GM12878 (cell line): ENCODE results near the gene TASOR2. TPM values are rescaled to one million over a fixed set of nuclear protein-coding genes. Genes with fewer than 3 reads are reported as not detected.

ENCODE experiments used
- ATF3 ChIP-seq: IDR thresholded peaks from 2 replicates; pipeline ENCODE4 v1.6.1; 2011; ENCODE audit warnings: low read depth, mild to moderate bottlenecking, low read length, moderate library complexity, borderline replicate concordance; ENCODE audit errors: extremely low read depth
- BACH1 ChIP-seq: fragments of 450-650 bp; IDR thresholded peaks from 2 replicates; pipeline ENCODE4 v1.6.1; 2017; ENCODE audit warnings: mild to moderate bottlenecking, borderline replicate concordance
- CBX5 ChIP-seq: sonication (generic); IDR thresholded peaks from 2 replicates; pipeline ENCODE4 v1.6.1; 2016; ENCODE audit warnings: low read depth, moderate library complexity, mild to moderate bottlenecking, inconsistent platforms
- IKZF1 ChIP-seq: fragments of 450-650 bp; conservative IDR thresholded peaks from 2 replicates; pipeline ENCODE4 v1.6.1; 2017; ENCODE audit warnings: antibody characterized with exemption, mild to moderate bottlenecking
- JUNB ChIP-seq: IDR thresholded peaks from 2 replicates; pipeline ENCODE4 v1.6.1; 2016; ENCODE audit warnings: antibody characterized with exemption, mild to moderate bottlenecking
- KAT2A ChIP-seq: conservative IDR thresholded peaks from 2 replicates; pipeline ENCODE4 v1.6.1; 2011; ENCODE audit warnings: low read depth, low read length; ENCODE audit not compliant: control insufficient read depth
- MEF2B ChIP-seq: fragments of 450-650 bp; IDR thresholded peaks from 2 replicates; pipeline ENCODE4 v1.6.1; 2018; ENCODE audit warnings: mild to moderate bottlenecking, moderate library complexity; ENCODE audit not compliant: partially characterized antibody, poor library complexity, severe bottlenecking
- NR2F1 ChIP-seq: fragments of 450-650 bp; conservative IDR thresholded peaks from 2 replicates; pipeline ENCODE4 v1.6.1; 2017; ENCODE audit warnings: mild to moderate bottlenecking
- POLR2AphosphoS2 ChIP-seq: IDR thresholded peaks from 2 replicates; pipeline ENCODE4 v1.6.1; 2011; ENCODE audit warnings: low read depth, mild to moderate bottlenecking, low read length, improper control_type of control experiment, moderate library complexity
- RBBP5 ChIP-seq: fragments of 200-600 bp; sonication (generic); conservative IDR thresholded peaks from 2 replicates; pipeline ENCODE4 v1.6.1; 2016
- ZBTB33 ChIP-seq: fragments of 450-650 bp; IDR thresholded peaks from 2 replicates; pipeline ENCODE4 v1.6.1; 2017; ENCODE audit warnings: mild to moderate bottlenecking
- ZBTB40 ChIP-seq: fragments of 450-650 bp; IDR thresholded peaks from 2 replicates; pipeline ENCODE4 v1.6.1; 2016; ENCODE audit warnings: mild to moderate bottlenecking, moderate library complexity, borderline replicate concordance
- polyA plus RNA-seq, 11 experiments: library from polyadenylated mRNA; depleted of rRNA in 4 of 11; unstranded in 6 of 11; stranded (reverse) in 5 of 11; fragments of >200 nt; fragmentation: Nextera tagmentation in 4 of 11; fragmentation: Illumina TruSeq in 1 of 11; extraction: Ambion mirVana in 4 of 11; extraction: Trizol in 1 of 11; gene quantifications; 1 replicate in 1 of 11; 2 replicates in 10 of 11; pipeline versions ENCODE4 v1.2.1 to v1.2.3, GENCODE V29; 2011 to 2016; ENCODE audit warnings: inconsistent platforms in 2 of 11, missing spikeins in 2 of 11, low read depth in 1 of 11
- total RNA-seq, 4 experiments: library from RNA; depleted of rRNA in 3 of 4; stranded (reverse); fragments of >200 nt in 3 of 4; fragmentation: Illumina TruSeq in 1 of 4; extraction: Trizol in 1 of 4; gene quantifications; 2 replicates each; pipeline versions ENCODE4 v1.2.1 to v1.2.3, GENCODE V29; 2013 to 2021
- TF ChIP-seq, protein P1 (sequence below): fragments of 450-650 bp; conservative IDR thresholded peaks from 2 replicates; pipeline ENCODE4 v1.6.1; 2017; ENCODE audit warnings: mild to moderate bottlenecking, moderate library complexity
- TF ChIP-seq, protein P2 (sequence below), 3 experiments: IDR thresholded peaks in 2 of 3; conservative IDR thresholded peaks in 1 of 3; 2 replicates each; pipeline ENCODE4 v1.5.1; 2011; ENCODE audit warnings: low read depth in 3 of 3, low read length in 3 of 3, mild to moderate bottlenecking in 3 of 3, control low read depth in 2 of 3, moderate library complexity in 2 of 3, inconsistent platforms in 1 of 3, mixed read lengths in 1 of 3; ENCODE audit not compliant: control insufficient read depth in 2 of 3, insufficient read depth in 1 of 3; ENCODE audit errors: extremely low read depth in 1 of 3
- TF ChIP-seq, protein P3 (sequence below): IDR thresholded peaks from 2 replicates; pipeline ENCODE4 v1.6.1; 2011; ENCODE audit warnings: mild to moderate bottlenecking, low read depth, low read length, moderate library complexity; ENCODE audit not compliant: insufficient replicate concordance

TASOR2 gene
- total and polyA plus RNA-seq, 10 of the 15 experiments (the other 5 are each of a cell fraction or from before 2014, with no cell fraction given), result 8.2 to 54.7 (median 31.0) TPM

DNA sequence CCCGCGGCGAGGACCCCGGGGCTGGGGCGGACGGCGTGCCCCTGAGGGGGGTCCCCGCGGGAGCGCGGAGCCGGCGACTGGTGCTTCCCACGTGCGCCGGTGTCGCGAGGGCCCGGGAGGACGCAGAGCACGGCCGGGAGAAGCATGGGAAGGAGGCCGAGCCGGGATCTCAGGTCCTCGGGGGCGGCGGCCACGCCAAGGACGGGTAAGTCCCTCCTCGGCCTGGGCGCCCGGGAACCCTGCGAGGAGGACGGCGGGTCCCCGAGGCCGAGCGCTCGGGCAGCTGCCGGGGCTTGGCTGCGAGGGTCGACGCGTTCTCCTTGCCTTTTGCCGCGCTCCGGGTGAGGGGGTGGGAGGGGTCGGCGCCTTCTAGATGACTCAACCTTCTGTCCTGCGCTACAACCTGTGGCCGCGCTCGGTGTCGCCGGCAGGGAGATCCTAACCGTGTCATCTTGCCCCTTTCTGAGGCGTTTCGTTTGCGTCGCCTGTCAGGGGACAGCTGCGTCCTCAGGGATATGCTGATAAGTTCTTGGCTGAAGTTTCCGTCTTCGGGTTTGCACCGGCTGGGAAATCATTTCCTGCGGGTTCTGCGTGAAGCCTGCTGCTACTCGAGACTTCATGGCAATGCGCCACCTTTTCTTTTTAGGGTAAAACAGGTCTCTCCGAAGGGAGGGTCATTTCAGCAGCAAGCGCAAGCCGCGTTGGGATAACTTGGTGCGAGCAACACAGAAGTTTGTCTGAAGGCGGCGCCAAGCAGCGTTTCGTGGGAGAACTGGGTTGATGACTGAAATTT, 529 bp downstream of the TASOR2 start (continued):
- TF ChIP-seq ZBTB40 (0 out of 2 replicates have a peak, but pooled peaks have one; percentile 25), KAT2A (no peak), IKZF1 (peak; percentile 22), RBBP5 (no peak; the same call in none of the 2 replicates), BACH1 (peak; percentile 58; the same call in 1 of the 2 replicates), MEF2B (peak; percentile 58), POLR2AphosphoS2 (no peak), ZBTB33 (no peak), JUNB (0 out of 2 replicates have a peak, but pooled peaks have one; percentile 9), ATF3 (no peak), NR2F1 (no peak), CBX5 (peak; percentile 49; the same call in 1 of the 2 replicates)
- TF ChIP-seq, protein P1, sequence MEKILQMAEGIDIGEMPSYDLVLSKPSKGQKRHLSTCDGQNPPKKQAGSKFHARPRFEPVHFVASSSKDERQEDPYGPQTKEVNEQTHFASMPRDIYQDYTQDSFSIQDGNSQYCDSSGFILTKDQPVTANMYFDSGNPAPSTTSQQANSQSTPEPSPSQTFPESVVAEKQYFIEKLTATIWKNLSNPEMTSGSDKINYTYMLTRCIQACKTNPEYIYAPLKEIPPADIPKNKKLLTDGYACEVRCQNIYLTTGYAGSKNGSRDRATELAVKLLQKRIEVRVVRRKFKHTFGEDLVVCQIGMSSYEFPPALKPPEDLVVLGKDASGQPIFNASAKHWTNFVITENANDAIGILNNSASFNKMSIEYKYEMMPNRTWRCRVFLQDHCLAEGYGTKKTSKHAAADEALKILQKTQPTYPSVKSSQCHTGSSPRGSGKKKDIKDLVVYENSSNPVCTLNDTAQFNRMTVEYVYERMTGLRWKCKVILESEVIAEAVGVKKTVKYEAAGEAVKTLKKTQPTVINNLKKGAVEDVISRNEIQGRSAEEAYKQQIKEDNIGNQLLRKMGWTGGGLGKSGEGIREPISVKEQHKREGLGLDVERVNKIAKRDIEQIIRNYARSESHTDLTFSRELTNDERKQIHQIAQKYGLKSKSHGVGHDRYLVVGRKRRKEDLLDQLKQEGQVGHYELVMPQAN, result peak; percentile 97
- TF ChIP-seq, protein P2, sequence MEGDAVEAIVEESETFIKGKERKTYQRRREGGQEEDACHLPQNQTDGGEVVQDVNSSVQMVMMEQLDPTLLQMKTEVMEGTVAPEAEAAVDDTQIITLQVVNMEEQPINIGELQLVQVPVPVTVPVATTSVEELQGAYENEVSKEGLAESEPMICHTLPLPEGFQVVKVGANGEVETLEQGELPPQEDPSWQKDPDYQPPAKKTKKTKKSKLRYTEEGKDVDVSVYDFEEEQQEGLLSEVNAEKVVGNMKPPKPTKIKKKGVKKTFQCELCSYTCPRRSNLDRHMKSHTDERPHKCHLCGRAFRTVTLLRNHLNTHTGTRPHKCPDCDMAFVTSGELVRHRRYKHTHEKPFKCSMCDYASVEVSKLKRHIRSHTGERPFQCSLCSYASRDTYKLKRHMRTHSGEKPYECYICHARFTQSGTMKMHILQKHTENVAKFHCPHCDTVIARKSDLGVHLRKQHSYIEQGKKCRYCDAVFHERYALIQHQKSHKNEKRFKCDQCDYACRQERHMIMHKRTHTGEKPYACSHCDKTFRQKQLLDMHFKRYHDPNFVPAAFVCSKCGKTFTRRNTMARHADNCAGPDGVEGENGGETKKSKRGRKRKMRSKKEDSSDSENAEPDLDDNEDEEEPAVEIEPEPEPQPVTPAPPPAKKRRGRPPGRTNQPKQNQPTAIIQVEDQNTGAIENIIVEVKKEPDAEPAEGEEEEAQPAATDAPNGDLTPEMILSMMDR (IDR thresholded peaks at IDR 0.05 in 2 of 3, conservative IDR thresholded peaks at IDR 0.05 in 1 of 3; ENCODE audit: control insufficient read depth in 2 of 3, extremely low read depth in 1 of 3, insufficient read depth in 1 of 3, low read depth in 3 of 3, low read length in 3 of 3), result peak; percentile 37 to 63 (median 50); a peak in 5 of 6 replicates
- TF ChIP-seq, protein P3, sequence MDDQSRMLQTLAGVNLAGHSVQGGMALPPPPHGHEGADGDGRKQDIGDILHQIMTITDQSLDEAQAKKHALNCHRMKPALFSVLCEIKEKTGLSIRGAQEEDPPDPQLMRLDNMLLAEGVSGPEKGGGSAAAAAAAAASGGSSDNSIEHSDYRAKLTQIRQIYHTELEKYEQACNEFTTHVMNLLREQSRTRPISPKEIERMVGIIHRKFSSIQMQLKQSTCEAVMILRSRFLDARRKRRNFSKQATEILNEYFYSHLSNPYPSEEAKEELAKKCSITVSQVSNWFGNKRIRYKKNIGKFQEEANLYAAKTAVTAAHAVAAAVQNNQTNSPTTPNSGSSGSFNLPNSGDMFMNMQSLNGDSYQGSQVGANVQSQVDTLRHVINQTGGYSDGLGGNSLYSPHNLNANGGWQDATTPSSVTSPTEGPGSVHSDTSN, result peak; percentile 14
